Choroid plexus epithelial cell (primary cell): ENCODE data around the gene WFDC2.

ENCODE experiments used
- DNase-seq: peaks from one replicate; pipeline ENCODE4 v3.0.0-alpha.2; 2010; ENCODE audit warnings: low read depth
- H3K4me3 ChIP-seq: 2 replicates; pipeline ENCODE4 v1.5.1; 2011; ENCODE audit warnings: low read depth, mild to moderate bottlenecking, control low read depth, low read length, moderate library complexity
- CTCF ChIP-seq: conservative IDR thresholded peaks from 2 replicates; pipeline ENCODE4 v1.5.1; 2011; ENCODE audit warnings: low read depth, mild to moderate bottlenecking, control low read depth, inconsistent platforms, low read length, moderate library complexity

Gene WFDC2

GRCh38 chr20:45450097-45450818 lies 19.3 kb upstream of the WFDC2 start:
- H3K4me3 ChIP-seq, result no peak overlapping the region
- peak; percentile 73 for DNase-seq
- peak; percentile 70 for TF ChIP-seq CTCF

- TF ChIP-seq CTCF, result no peak
- no peak for DNase-seq
- H3K4me3 ChIP-seq, result no peak overlapping the region
Measured at GRCh38 chr20:45452238-45452637, 17.3 kb upstream of the WFDC2 start.

- TF ChIP-seq CTCF, result no peak
- DNase-seq, result no peak
- H3K4me3 ChIP-seq, result no peak overlapping the region
Measured at GRCh38 chr20:45452772-45453691, 16.5 kb upstream of the WFDC2 start.

- TF ChIP-seq CTCF, result peak; percentile 38
- DNase-seq, result peak; percentile 33
- H3K4me3 ChIP-seq, result no peak overlapping the region
Measured at GRCh38 chr20:45456632-45457031, 12.9 kb upstream of the WFDC2 start.

GRCh38 chr20:45459606-45460005 lies 9.9 kb upstream of the WFDC2 start:
- DNase-seq, result peak; percentile 18
- H3K4me3 ChIP-seq, result no peak overlapping the region
- TF ChIP-seq CTCF, result peak; percentile 38

GRCh38 chr20:45461225-45461624 lies 8.3 kb upstream of the WFDC2 start:
- DNase-seq, result no peak
- no peak overlapping the region for H3K4me3 ChIP-seq
- TF ChIP-seq CTCF, result no peak
